Loucy (cell line): ENCODE results near the gene SORCS2.

Source experiments
- EZH2phosphoT487 ChIP-seq: fragments of 200-600 bp; IDR thresholded peaks from 2 replicates; pipeline ENCODE4 v1.6.1; 2018; ENCODE audit warnings: antibody characterized with exemption, mild to moderate bottlenecking, moderate library complexity, borderline replicate concordance
- TF ChIP-seq, protein P1 (sequence below): fragments of 200-600 bp; sonication (generic); conservative IDR thresholded peaks from 2 replicates; pipeline ENCODE4 v1.5.1; 2014; ENCODE audit warnings: mild to moderate bottlenecking, antibody characterized with exemption, low read length

DNA sequence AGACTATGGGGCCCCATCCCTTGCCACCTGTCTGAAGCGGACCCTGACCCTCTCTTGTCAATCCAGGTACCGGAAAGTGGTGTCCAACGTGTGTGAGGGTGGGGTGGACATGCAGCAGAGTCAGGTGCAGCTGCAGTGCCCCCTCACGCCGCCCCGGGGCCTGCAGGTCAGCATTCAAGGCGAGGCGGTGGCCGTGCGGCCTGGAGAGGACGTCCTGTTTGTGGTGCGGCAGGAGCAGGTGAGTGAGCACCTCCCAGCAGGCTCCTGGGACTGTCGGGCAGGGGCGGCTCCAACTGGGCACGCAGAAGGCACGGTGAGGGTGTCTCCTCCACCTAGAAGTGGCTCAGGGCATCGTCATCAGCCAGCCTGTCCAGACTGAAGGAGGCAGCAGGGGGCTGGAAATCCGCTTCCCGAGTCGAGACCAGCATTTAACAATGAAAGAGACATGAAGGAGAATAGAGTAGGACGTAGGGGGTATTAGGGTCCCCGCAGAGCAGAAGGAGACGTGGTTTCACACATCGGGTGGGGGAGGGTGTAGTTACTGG is 525.7 kb downstream of the SORCS2 start:
- TF ChIP-seq, protein P1, sequence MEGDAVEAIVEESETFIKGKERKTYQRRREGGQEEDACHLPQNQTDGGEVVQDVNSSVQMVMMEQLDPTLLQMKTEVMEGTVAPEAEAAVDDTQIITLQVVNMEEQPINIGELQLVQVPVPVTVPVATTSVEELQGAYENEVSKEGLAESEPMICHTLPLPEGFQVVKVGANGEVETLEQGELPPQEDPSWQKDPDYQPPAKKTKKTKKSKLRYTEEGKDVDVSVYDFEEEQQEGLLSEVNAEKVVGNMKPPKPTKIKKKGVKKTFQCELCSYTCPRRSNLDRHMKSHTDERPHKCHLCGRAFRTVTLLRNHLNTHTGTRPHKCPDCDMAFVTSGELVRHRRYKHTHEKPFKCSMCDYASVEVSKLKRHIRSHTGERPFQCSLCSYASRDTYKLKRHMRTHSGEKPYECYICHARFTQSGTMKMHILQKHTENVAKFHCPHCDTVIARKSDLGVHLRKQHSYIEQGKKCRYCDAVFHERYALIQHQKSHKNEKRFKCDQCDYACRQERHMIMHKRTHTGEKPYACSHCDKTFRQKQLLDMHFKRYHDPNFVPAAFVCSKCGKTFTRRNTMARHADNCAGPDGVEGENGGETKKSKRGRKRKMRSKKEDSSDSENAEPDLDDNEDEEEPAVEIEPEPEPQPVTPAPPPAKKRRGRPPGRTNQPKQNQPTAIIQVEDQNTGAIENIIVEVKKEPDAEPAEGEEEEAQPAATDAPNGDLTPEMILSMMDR: no peak
- TF ChIP-seq EZH2phosphoT487: no peak
